HG02885 (cell line): ENCODE results near the gene SCAMP4.
"Not testable (repeated sequence)": the region's sequence is repeated elsewhere in the genome, so short reads cannot be mapped to it uniquely, and the experiment has no call there.

Experiments used
- ATAC-seq: cut with Tn5 transposase; IDR thresholded peaks from one replicate; pipeline ENCODE4 v1.9.1; 2021; ENCODE audit warnings: mild to moderate bottlenecking; ENCODE audit not compliant: unreplicated experiment, poor library complexity

The SCAMP4 gene

GRCh38 chr19:1865172-1866010 is 39.8 kb upstream of the SCAMP4 start:
- no peak for ATAC-seq

GRCh38 chr19:1866693-1867348 is 38.4 kb upstream of the SCAMP4 start:
- ATAC-seq: no peak

- ATAC-seq: no peak
These were observed 37.9 kb upstream of the SCAMP4 start for GRCh38 chr19:1867349-1867724.

- ATAC-seq: no peak
These were observed 36.2 kb upstream of the SCAMP4 start for GRCh38 chr19:1868971-1869370.

GRCh38 chr19:1871140-1871597 is 34.0 kb upstream of the SCAMP4 start:
- no peak for ATAC-seq

- ATAC-seq: no peak
These were observed 33.6 kb upstream of the SCAMP4 start for GRCh38 chr19:1871630-1872029.

GRCh38 chr19:1872807-1873523 is 32.2 kb upstream of the SCAMP4 start:
- no peak for ATAC-seq

GRCh38 chr19:1873524-1874473 is 31.4 kb upstream of the SCAMP4 start:
- ATAC-seq: no peak

- no peak for ATAC-seq
These were observed 30.5 kb upstream of the SCAMP4 start for GRCh38 chr19:1874554-1875185.

GRCh38 chr19:1875265-1875645 is 29.9 kb upstream of the SCAMP4 start:
- ATAC-seq: not testable (repeated sequence)

GRCh38 chr19:1875646-1876495 is 29.3 kb upstream of the SCAMP4 start:
- ATAC-seq: peak; percentile 93

- ATAC-seq: not testable (repeated sequence)
These were observed 28.5 kb upstream of the SCAMP4 start for GRCh38 chr19:1876496-1877279.

- not testable (repeated sequence) for ATAC-seq
These were observed 27.9 kb upstream of the SCAMP4 start for GRCh38 chr19:1877280-1877660.

- not testable (repeated sequence) for ATAC-seq
These were observed 26.6 kb upstream of the SCAMP4 start for GRCh38 chr19:1878583-1878982.

GRCh38 chr19:1879982-1880381 is 25.2 kb upstream of the SCAMP4 start:
- not testable (repeated sequence) for ATAC-seq

- no peak for ATAC-seq
These were observed 24.4 kb upstream of the SCAMP4 start for GRCh38 chr19:1880611-1881392.
